H9 (cell line): ENCODE measurements around the gene GRAP2. TPM values are rescaled to one million over a fixed set of nuclear protein-coding genes. Genes with fewer than 3 reads are reported as not detected.

Experiments used
- DNase-seq: peaks from one replicate; pipeline ENCODE4 v3.0.0-alpha.2; 2017
- H2AFZ ChIP-seq: one replicate; pipeline ENCODE4 v1.6.1; 2013; ENCODE audit warnings: mild to moderate bottlenecking, low read length, control low read depth, moderate library complexity
- H2AK5ac ChIP-seq: 2 replicates; pipeline ENCODE4 v1.6.1; 2013; ENCODE audit warnings: low read length, control low read depth, mixed read lengths; ENCODE audit not compliant: insufficient read length
- H2BK120ac ChIP-seq: one replicate; pipeline ENCODE4 v1.6.1; 2013; ENCODE audit warnings: low read depth, mild to moderate bottlenecking, low read length, control low read depth, inconsistent platforms; ENCODE audit not compliant: poor library complexity, severe bottlenecking
- H2BK12ac ChIP-seq: 2 replicates; pipeline ENCODE4 v1.6.1; 2013; ENCODE audit warnings: low read length, control low read depth, mixed read lengths, low read depth; ENCODE audit not compliant: insufficient read length
- H2BK15ac ChIP-seq: 2 replicates; pipeline ENCODE4 v1.6.1; 2013; ENCODE audit warnings: low read depth, low read length, control low read depth
- H2BK20ac ChIP-seq: one replicate; pipeline ENCODE4 v1.6.1; 2013; ENCODE audit warnings: low read depth, mild to moderate bottlenecking, low read length, control low read depth, inconsistent platforms; ENCODE audit not compliant: poor library complexity, severe bottlenecking
- H2BK5ac ChIP-seq: 2 replicates; pipeline ENCODE4 v1.6.1; 2013; ENCODE audit warnings: low read length, control low read depth, mixed read lengths; ENCODE audit not compliant: insufficient read length
- H3K14ac ChIP-seq: 2 replicates; pipeline ENCODE4 v1.6.1; 2013; ENCODE audit warnings: low read length, control low read depth; ENCODE audit not compliant: insufficient read depth
- H3K18ac ChIP-seq: 2 replicates; pipeline ENCODE4 v1.6.1; 2013; ENCODE audit warnings: low read depth, mild to moderate bottlenecking, mixed read lengths, low read length, control low read depth; ENCODE audit not compliant: insufficient read length
- H3K23ac ChIP-seq: 2 replicates; pipeline ENCODE4 v1.6.1; 2013; ENCODE audit warnings: low read length, control low read depth, mixed read lengths, low read depth; ENCODE audit not compliant: insufficient read length
- H3K23me2 ChIP-seq: 2 replicates; pipeline ENCODE4 v1.6.1; 2013; ENCODE audit warnings: low read depth, mild to moderate bottlenecking, mixed read lengths, low read length, control low read depth; ENCODE audit not compliant: insufficient read length, poor library complexity, severe bottlenecking
- H3K27ac ChIP-seq: 2 replicates; pipeline ENCODE4 v1.5.1; 2013; ENCODE audit warnings: low read length, control low read depth, mixed read lengths, low read depth; ENCODE audit not compliant: insufficient read length
- H3K27me3 ChIP-seq: 2 replicates; pipeline ENCODE4 v1.6.1; 2013; ENCODE audit warnings: low read length, control low read depth, inconsistent platforms; ENCODE audit not compliant: insufficient read depth
- H3K4ac ChIP-seq: 2 replicates; pipeline ENCODE4 v1.6.1; 2013; ENCODE audit warnings: low read depth, mild to moderate bottlenecking, control low read depth, inconsistent platforms, low read length, moderate library complexity
- H3K4me1 ChIP-seq: 2 replicates; pipeline ENCODE4 v1.6.1; 2013; ENCODE audit warnings: low read length, control low read depth, inconsistent platforms; ENCODE audit not compliant: insufficient read depth
- H3K4me2 ChIP-seq: 2 replicates; pipeline ENCODE4 v1.6.1; 2013; ENCODE audit warnings: low read length, control low read depth, mixed read lengths; ENCODE audit not compliant: insufficient read length, insufficient read depth
- H3K56ac ChIP-seq: 2 replicates; pipeline ENCODE4 v1.6.1; 2013; ENCODE audit warnings: low read depth, mild to moderate bottlenecking, mixed read lengths, low read length, control low read depth; ENCODE audit not compliant: insufficient read length
- H3K79me1 ChIP-seq: 2 replicates; pipeline ENCODE4 v1.6.1; 2013; ENCODE audit warnings: low read depth, mild to moderate bottlenecking, moderate library complexity, low read length, control low read depth, inconsistent platforms; ENCODE audit not compliant: insufficient read depth, poor library complexity, severe bottlenecking
- H3K79me2 ChIP-seq: 2 replicates; pipeline ENCODE4 v1.6.1; 2013; ENCODE audit warnings: low read length, control low read depth, inconsistent platforms; ENCODE audit not compliant: insufficient read depth
- H3K9ac ChIP-seq: 2 replicates; pipeline ENCODE4 v1.6.1; 2013; ENCODE audit warnings: low read length, control low read depth, mixed read lengths; ENCODE audit not compliant: insufficient read length; ENCODE audit errors: extremely low read depth
- H3K9me3 ChIP-seq: one replicate; pipeline ENCODE4 v1.6.1; 2013; ENCODE audit warnings: low read depth, low read length, inconsistent platforms; ENCODE audit not compliant: control insufficient read depth
- H3T11ph ChIP-seq: one replicate; pipeline ENCODE4 v1.6.1; 2013; ENCODE audit warnings: mild to moderate bottlenecking, low read length, control low read depth, inconsistent platforms
- H4K20me1 ChIP-seq: one replicate; pipeline ENCODE4 v1.6.1; 2013; ENCODE audit not compliant: control insufficient read depth, insufficient read length, insufficient read depth
- H4K5ac ChIP-seq: 2 replicates; pipeline ENCODE4 v1.6.1; 2013; ENCODE audit warnings: low read depth, mild to moderate bottlenecking, mixed read lengths, low read length, control low read depth; ENCODE audit not compliant: insufficient read length
- H4K8ac ChIP-seq: replicated peaks from 2 replicates; pipeline ENCODE4 v1.6.1; 2013; ENCODE audit warnings: low read length, control low read depth, mixed read lengths, low read depth; ENCODE audit not compliant: insufficient read length
- H4K91ac ChIP-seq: 2 replicates; pipeline ENCODE4 v1.6.1; 2013; ENCODE audit warnings: low read depth, mild to moderate bottlenecking, moderate library complexity, mixed read lengths, low read length, control low read depth; ENCODE audit not compliant: insufficient read length
- H3K27ac Mint-ChIP-seq, 3 experiments: 2 replicates in 2 of 3; 3 replicates in 1 of 3; pipeline ENCODE4 v1.8.0; 2020 to 2021; ENCODE audit warnings: mixed read lengths in 3 of 3, mild to moderate bottlenecking in 1 of 3, moderate library complexity in 1 of 3
- H3K27me3 Mint-ChIP-seq: 2 replicates; pipeline ENCODE4 v1.8.0; 2021; ENCODE audit warnings: low read depth, mild to moderate bottlenecking, moderate library complexity, mixed read lengths
- H3K36me3 Mint-ChIP-seq, 3 experiments: 2 replicates in 2 of 3; 3 replicates in 1 of 3; pipeline ENCODE4 v1.8.0; 2020 to 2021; ENCODE audit warnings: low read depth in 3 of 3, mixed read lengths in 3 of 3; ENCODE audit not compliant: insufficient read depth in 1 of 3
- H3K4me1 Mint-ChIP-seq, 2 experiments: 2 replicates each; pipeline ENCODE4 v1.8.0; 2020; ENCODE audit warnings: mixed read lengths in 2 of 2
- H3K4me3 Mint-ChIP-seq, 2 experiments: 2 replicates in 1 of 2; 3 replicates in 1 of 2; pipeline ENCODE4 v1.8.0; 2020 to 2021; ENCODE audit warnings: mild to moderate bottlenecking in 2 of 2, mixed read lengths in 2 of 2, moderate library complexity in 1 of 2
- H3K9me3 Mint-ChIP-seq, 2 experiments: 2 replicates in 1 of 2; 3 replicates in 1 of 2; pipeline ENCODE4 v1.8.0; 2020; ENCODE audit warnings: mild to moderate bottlenecking in 2 of 2, mixed read lengths in 2 of 2, moderate library complexity in 1 of 2
- WGBS: extraction: QIAGEN DNeasy Blood & Tissue Kit; methylation state at CpG from one replicate; pipeline ENCODE4 v1.1.7; 2013; ENCODE audit warnings: missing lambda C conversion rate, low lambda C conversion rate, mixed read lengths; ENCODE audit not compliant: insufficient read length; ENCODE audit errors: extremely low coverage; 5-methylcytosine and 5-hydroxymethylcytosine counted together
- total RNA-seq: library from RNA; stranded (reverse); gene quantifications from 2 replicates; pipeline ENCODE4 v1.2.1, GENCODE V29; 2021
- TF ChIP-seq, protein P1 (sequence below): fragments of 200-600 bp; sonication (generic); conservative IDR thresholded peaks from 3 replicates; pipeline ENCODE4 v1.8.0; 2021; ENCODE audit warnings: antibody characterized with exemption, mild to moderate bottlenecking

Gene GRAP2
- total RNA-seq, 1 experiment from 2014 or later = not detected

- H3K27me3 Mint-ChIP-seq = peaks cover 61% of the 10 kb centered on the region
- no peak overlapping the region for H2AFZ ChIP-seq
- no peak overlapping the region for H3K4me3 Mint-ChIP-seq
Measured at GRCh38 chr22:39984006-39984405, 83.1 kb downstream of the GRAP2 start.

More at GRCh38 chr22:39984006-39984405, 83.1 kb downstream of the GRAP2 start:
- H3K79me1 ChIP-seq = no peaks in the 10 kb centered on the region
- H4K8ac ChIP-seq = no peak overlapping the region
- no peak for DNase-seq
- TF ChIP-seq, protein P1, sequence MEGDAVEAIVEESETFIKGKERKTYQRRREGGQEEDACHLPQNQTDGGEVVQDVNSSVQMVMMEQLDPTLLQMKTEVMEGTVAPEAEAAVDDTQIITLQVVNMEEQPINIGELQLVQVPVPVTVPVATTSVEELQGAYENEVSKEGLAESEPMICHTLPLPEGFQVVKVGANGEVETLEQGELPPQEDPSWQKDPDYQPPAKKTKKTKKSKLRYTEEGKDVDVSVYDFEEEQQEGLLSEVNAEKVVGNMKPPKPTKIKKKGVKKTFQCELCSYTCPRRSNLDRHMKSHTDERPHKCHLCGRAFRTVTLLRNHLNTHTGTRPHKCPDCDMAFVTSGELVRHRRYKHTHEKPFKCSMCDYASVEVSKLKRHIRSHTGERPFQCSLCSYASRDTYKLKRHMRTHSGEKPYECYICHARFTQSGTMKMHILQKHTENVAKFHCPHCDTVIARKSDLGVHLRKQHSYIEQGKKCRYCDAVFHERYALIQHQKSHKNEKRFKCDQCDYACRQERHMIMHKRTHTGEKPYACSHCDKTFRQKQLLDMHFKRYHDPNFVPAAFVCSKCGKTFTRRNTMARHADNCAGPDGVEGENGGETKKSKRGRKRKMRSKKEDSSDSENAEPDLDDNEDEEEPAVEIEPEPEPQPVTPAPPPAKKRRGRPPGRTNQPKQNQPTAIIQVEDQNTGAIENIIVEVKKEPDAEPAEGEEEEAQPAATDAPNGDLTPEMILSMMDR = no peak
- no peaks in the 10 kb centered on the region for H3K9me3 Mint-ChIP-seq
- no peak overlapping the region for H3K14ac ChIP-seq
- no peak overlapping the region for H3T11ph ChIP-seq
- no peak overlapping the region for H3K9ac ChIP-seq
- no peak overlapping the region for H2BK120ac ChIP-seq
- no peak overlapping the region for H3K56ac ChIP-seq
- no peak overlapping the region for H2BK12ac ChIP-seq
- no peaks in the 10 kb centered on the region for H3K27me3 ChIP-seq
- no peak overlapping the region for H3K23ac ChIP-seq
- no peaks in the 10 kb centered on the region for H3K36me3 Mint-ChIP-seq
- H2BK15ac ChIP-seq = no peak overlapping the region
- H2BK5ac ChIP-seq = no peak overlapping the region
- no peak overlapping the region for H2BK20ac ChIP-seq
- peaks cover 0 to 3% of the 10 kb centered on the region in 2 experiments; a peak in 2 of 4 replicates for H3K4me1 Mint-ChIP-seq
- H4K20me1 ChIP-seq = no peaks in the 10 kb centered on the region
- no peak overlapping the region for H3K4ac ChIP-seq
- no peaks in the 10 kb centered on the region for H3K9me3 ChIP-seq
- H3K23me2 ChIP-seq = no peaks in the 10 kb centered on the region
- H3K27ac Mint-ChIP-seq = no peak overlapping the region
- H2AK5ac ChIP-seq = no peak overlapping the region
- H3K4me2 ChIP-seq = no peak overlapping the region
- WGBS = no CpG with 5 or more reads among the region's 2 CpGs
- H3K27ac ChIP-seq = no peak overlapping the region
- no peak overlapping the region for H4K91ac ChIP-seq
- H3K4me1 ChIP-seq = no peaks in the 10 kb centered on the region
- no peaks in the 10 kb centered on the region for H3K79me2 ChIP-seq
- no peak overlapping the region for H3K18ac ChIP-seq
- H4K5ac ChIP-seq = no peak overlapping the region
